Hepatocyte (in vitro differentiated cells): ENCODE measurements around the gene IRF4. TPM values are rescaled to one million over a fixed set of nuclear protein-coding genes. Genes with fewer than 3 reads are reported as not detected.

Source experiments
- DNase-seq: peaks from one replicate; pipeline ENCODE4 v3.0.0-alpha.2; 2016; ENCODE audit warnings: low spot score
- H2AFZ ChIP-seq: fragments of 200-600 bp; sonication (generic); 2 replicates; pipeline ENCODE4 v1.6.0; 2016; ENCODE audit warnings: antibody characterized with exemption, mild to moderate bottlenecking
- H3K27ac ChIP-seq: fragments of 200-600 bp; sonication (generic); 2 replicates; pipeline ENCODE4 v1.5.1; 2016; ENCODE audit warnings: mild to moderate bottlenecking
- H3K27me3 ChIP-seq: fragments of 200-600 bp; sonication (generic); 2 replicates; pipeline ENCODE4 v1.6.1; 2016
- H3K36me3 ChIP-seq: fragments of 200-600 bp; sonication (generic); replicated peaks from 2 replicates; pipeline ENCODE4 v1.5.1; 2016; ENCODE audit warnings: low read depth; ENCODE audit not compliant: insufficient read depth
- H3K4me1 ChIP-seq: fragments of 200-600 bp; sonication (generic); 2 replicates; pipeline ENCODE4 v1.5.1; 2016; ENCODE audit warnings: mild to moderate bottlenecking, moderate library complexity; ENCODE audit not compliant: insufficient read depth
- H3K4me2 ChIP-seq: fragments of 200-600 bp; sonication (generic); 2 replicates; pipeline ENCODE4 v1.6.0; 2016
- H3K4me3 ChIP-seq: fragments of 200-600 bp; sonication (generic); 2 replicates; pipeline ENCODE4 v1.5.1; 2016; ENCODE audit warnings: mild to moderate bottlenecking
- H3K79me2 ChIP-seq: fragments of 200-600 bp; sonication (generic); 2 replicates; pipeline ENCODE4 v1.6.0; 2017; ENCODE audit warnings: mild to moderate bottlenecking
- H3K9me2 ChIP-seq: fragments of 200-600 bp; sonication (generic); replicated peaks from 2 replicates; pipeline ENCODE4 v1.6.0; 2017; ENCODE audit warnings: mild to moderate bottlenecking; ENCODE audit not compliant: insufficient read depth
- H3K9me3 ChIP-seq: fragments of 200-600 bp; sonication (generic); 2 replicates; pipeline ENCODE4 v1.5.1; 2016; ENCODE audit warnings: low read depth, mild to moderate bottlenecking
- H4K20me1 ChIP-seq: fragments of 200-600 bp; sonication (generic); 2 replicates; pipeline ENCODE4 v1.6.0; 2016; ENCODE audit warnings: mild to moderate bottlenecking; ENCODE audit not compliant: insufficient read depth, poor library complexity, severe bottlenecking
- EZH2 ChIP-seq: fragments of 200-600 bp; sonication (generic); IDR thresholded peaks from 2 replicates; pipeline ENCODE4 v1.6.1; 2016; ENCODE audit warnings: antibody characterized with exemption, mild to moderate bottlenecking, borderline replicate concordance
- EZH2phosphoT487 ChIP-seq: fragments of 200-600 bp; sonication (generic); IDR thresholded peaks from one replicate; pipeline ENCODE4 v1.6.1; 2018; ENCODE audit warnings: antibody characterized with exemption, mild to moderate bottlenecking, low read depth, moderate library complexity; ENCODE audit not compliant: unreplicated experiment, severe bottlenecking
- WGBS: methylation state at CpG from one replicate; pipeline ENCODE4 v1.1.6; 2016; ENCODE audit warnings: low lambda C conversion rate; ENCODE audit errors: missing lambda C conversion rate; 5-methylcytosine and 5-hydroxymethylcytosine counted together
- polyA plus RNA-seq: library from polyadenylated mRNA; unstranded; fragments of >200 nt; fragmentation: Nextera tagmentation; extraction: Ambion mirVana; gene quantifications from 2 replicates; pipeline ENCODE4 v1.2.1, GENCODE V29; 2016
- total RNA-seq: library from RNA; depleted of rRNA; stranded (reverse); fragments of >200 nt; gene quantifications from 2 replicates; pipeline ENCODE4 v1.2.3, GENCODE V29; 2014
- TF ChIP-seq, protein P1 (sequence below): fragments of 200-600 bp; sonication (generic); IDR thresholded peaks from 2 replicates; pipeline ENCODE4 v1.5.1; 2016; ENCODE audit warnings: antibody characterized with exemption, mild to moderate bottlenecking; ENCODE audit not compliant: poor library complexity

IRF4 gene
- total and polyA plus RNA-seq, 2 experiments from 2014 or later: 0.02 to 0.23 TPM

DNA sequence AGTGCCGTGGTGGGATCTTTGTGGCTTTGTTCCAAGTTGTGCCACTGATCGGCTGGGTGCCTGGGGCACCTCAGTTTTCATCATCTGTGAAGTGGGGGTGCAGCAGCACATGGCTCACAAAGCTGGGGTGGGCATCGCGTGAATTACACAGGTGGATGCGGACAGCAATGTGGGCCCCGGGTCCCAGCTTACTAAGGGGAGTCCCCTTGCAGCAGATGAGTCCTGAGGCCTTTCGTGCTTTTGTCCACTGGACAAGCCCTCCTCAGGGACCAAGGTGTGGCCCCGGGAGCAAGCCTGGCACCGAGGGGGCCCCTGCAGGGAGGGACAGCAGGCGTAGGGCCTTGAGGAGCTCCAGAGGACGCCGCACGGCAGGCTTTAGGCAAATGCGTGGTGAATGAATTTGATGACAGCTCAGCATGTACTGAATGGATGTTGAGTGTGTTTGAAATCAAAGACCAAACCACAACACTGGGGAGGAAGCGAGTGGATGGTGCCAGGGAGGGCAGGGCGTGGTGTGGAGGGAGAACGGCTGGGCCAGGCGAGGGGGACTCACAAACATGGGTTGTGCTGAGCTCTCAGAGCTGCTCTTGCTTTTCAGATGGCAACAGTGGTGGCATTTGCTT is 53.2 kb downstream of the IRF4 start:
- Histone ChIP-seq H4K20me1 (no peaks in the 10 kb centered on the region), H3K27me3 (no peaks in the 10 kb centered on the region), H3K4me2 (no peak overlapping the region), H3K36me3 (no peaks in the 10 kb centered on the region), H3K9me2 (no peaks in the 10 kb centered on the region), H3K9me3 (no peaks in the 10 kb centered on the region), H3K4me1 (no peaks in the 10 kb centered on the region), H2AFZ (no peak overlapping the region), H3K79me2 (no peaks in the 10 kb centered on the region), H3K27ac (no peak overlapping the region), H3K4me3 (no peak overlapping the region)
- TF ChIP-seq, protein P1, sequence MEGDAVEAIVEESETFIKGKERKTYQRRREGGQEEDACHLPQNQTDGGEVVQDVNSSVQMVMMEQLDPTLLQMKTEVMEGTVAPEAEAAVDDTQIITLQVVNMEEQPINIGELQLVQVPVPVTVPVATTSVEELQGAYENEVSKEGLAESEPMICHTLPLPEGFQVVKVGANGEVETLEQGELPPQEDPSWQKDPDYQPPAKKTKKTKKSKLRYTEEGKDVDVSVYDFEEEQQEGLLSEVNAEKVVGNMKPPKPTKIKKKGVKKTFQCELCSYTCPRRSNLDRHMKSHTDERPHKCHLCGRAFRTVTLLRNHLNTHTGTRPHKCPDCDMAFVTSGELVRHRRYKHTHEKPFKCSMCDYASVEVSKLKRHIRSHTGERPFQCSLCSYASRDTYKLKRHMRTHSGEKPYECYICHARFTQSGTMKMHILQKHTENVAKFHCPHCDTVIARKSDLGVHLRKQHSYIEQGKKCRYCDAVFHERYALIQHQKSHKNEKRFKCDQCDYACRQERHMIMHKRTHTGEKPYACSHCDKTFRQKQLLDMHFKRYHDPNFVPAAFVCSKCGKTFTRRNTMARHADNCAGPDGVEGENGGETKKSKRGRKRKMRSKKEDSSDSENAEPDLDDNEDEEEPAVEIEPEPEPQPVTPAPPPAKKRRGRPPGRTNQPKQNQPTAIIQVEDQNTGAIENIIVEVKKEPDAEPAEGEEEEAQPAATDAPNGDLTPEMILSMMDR: no peak
- 89% methylated on average over 18 of the region's 18 CpGs for WGBS
- DNase-seq: no peak

DNA sequence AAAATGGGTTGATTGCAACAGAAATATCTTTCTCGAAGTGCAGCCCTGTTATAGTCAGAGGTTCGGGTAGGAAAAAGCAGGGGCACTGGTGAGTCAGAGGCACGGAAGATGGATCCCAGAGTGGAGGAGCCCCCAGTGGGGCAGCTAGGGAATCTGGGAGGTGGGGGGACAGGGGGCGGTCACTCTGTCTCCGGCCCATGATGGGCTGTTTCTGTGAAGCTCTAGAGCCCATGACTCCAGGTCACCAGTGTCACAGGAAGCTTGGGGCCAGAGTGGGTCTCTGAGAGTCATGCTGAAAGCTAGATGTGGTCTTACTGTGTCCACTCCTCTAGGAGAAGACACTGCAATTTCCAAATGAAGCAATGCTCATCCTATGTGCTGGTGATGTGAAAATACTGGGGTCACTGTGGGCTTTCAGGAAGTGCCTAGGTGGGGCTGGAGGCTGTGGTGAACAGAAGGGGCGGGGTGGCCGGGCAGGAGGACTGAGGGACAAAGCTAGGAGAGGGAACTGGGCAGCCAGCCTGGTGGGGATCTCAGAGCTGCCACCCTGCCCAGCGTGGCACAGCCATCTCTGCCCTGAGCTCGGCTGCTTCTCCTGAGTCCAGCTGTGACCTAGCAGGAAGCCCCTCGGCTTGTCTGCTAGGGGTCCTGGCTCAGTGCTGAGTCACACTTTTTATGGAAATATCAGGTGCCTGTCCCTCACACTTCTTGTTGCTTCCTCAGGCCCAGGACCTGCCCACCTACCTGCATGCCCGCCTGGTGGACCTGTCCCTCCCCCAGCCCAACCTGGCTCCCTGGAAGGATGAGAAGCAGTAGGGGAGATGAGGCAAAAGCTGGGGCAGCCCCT is 54.2 kb downstream of the IRF4 start:
- Histone ChIP-seq H3K9me3 (no peaks in the 10 kb centered on the region), H2AFZ (no peak overlapping the region), H3K4me1 (no peaks in the 10 kb centered on the region), H3K27me3 (no peaks in the 10 kb centered on the region), H3K9me2 (no peaks in the 10 kb centered on the region), H3K79me2 (no peaks in the 10 kb centered on the region), H4K20me1 (no peaks in the 10 kb centered on the region), H3K4me3 (no peak overlapping the region), H3K4me2 (no peak overlapping the region), H3K36me3 (no peaks in the 10 kb centered on the region), H3K27ac (no peak overlapping the region)
- no peak for TF ChIP-seq EZH2
- TF ChIP-seq EZH2phosphoT487: no peak
- TF ChIP-seq, protein P1: no peak
- WGBS: 88% methylated on average over 11 of the region's 11 CpGs
- no peak for DNase-seq

DNA sequence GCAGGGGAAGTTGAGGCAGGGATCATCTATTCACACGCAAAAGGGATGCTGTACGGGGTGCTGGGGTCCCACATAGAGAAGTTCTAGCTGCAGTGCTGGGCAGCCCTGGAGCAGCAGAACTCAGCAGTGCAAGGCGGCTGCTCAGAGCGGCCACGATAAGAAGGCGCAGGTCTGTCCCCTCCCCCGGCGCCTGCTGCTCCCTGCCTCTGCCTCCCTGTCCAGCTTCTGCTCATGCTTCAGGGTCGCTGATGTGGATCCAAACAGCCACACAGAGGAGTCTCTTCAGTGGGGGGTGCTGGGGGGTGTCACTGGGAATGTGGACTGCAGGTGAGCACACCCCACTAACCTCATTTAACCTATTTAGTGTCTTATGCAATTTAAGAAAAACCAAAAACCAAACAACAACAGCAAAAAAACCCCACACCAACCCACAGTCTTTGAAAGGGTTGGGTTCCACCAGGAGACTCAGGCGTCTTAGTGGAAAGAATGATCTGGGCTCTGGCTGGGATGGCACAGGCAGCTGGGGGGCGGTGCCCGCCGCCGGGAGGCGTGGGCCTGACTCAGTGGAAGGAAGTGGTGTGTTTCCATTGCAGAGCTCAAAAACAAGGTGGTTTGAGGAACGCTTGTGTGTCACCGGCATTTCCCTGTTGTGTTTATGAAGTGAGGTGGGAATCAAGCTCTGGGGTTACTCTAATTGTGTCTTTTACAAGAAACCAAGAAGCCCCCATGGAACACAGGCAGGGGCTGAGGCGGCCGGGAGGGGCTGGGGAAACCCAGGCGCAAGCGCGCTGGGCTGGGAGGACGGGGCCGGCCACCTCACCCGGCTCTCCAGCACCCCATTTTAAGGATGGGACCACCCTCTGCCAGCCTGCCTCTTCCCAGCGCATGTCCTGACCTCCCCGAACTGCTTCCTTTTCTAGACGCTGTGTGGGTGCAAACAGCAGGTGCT is 55.1 kb downstream of the IRF4 start:
- TF ChIP-seq, protein P1: no peak
- TF ChIP-seq EZH2: no peak
- TF ChIP-seq EZH2phosphoT487: no peak
- no peak overlapping the region for H3K4me3 ChIP-seq
- H3K79me2 ChIP-seq: no peaks in the 10 kb centered on the region
- DNase-seq: no peak
- WGBS: 92% methylated on average over 28 of the region's 28 CpGs
- H3K27me3 ChIP-seq: no peaks in the 10 kb centered on the region
- H3K4me1 ChIP-seq: no peaks in the 10 kb centered on the region
- H3K27ac ChIP-seq: no peak overlapping the region
- H2AFZ ChIP-seq: no peak overlapping the region
- H4K20me1 ChIP-seq: no peaks in the 10 kb centered on the region
- H3K9me3 ChIP-seq: no peaks in the 10 kb centered on the region
- H3K36me3 ChIP-seq: no peaks in the 10 kb centered on the region
- H3K9me2 ChIP-seq: no peaks in the 10 kb centered on the region
- no peak overlapping the region for H3K4me2 ChIP-seq
